Smooth muscle cell of the brain vasculature (primary cell): ENCODE results near the gene GPRC5B.

ENCODE experiments used
- DNase-seq: peaks from one replicate; pipeline ENCODE4 v3.0.0-alpha.2; 2012; ENCODE audit warnings: low read depth, low spot score

Gene GPRC5B

GRCh38 chr16:19812986-19813385, 71.7 kb downstream of the GPRC5B start:
- no peak for DNase-seq

- DNase-seq = no peak
These were observed 73.6 kb downstream of the GPRC5B start for GRCh38 chr16:19810817-19811731.

GRCh38 chr16:19809693-19810092, 75.0 kb downstream of the GPRC5B start:
- DNase-seq = no peak

- DNase-seq = no peak
These were observed 75.5 kb downstream of the GPRC5B start for GRCh38 chr16:19809121-19809635.

- DNase-seq = no peak
These were observed 76.5 kb downstream of the GPRC5B start for GRCh38 chr16:19808061-19808641.
